BJ (cell line): ENCODE measurements around the gene PPAN. TPM values are rescaled to one million over a fixed set of nuclear protein-coding genes. Genes with fewer than 3 reads are reported as not detected.

Source experiments
- CTCF ChIA-PET: fragments of 350-600 bp; formaldehyde crosslinking; extraction: SDS; loops from one replicate; lab custom pipeline; 2021; ENCODE audit warnings: antibody characterized with exemption, inconsistent platforms; lab: Yijun Ruan, JAX
- POLR2A ChIA-PET: fragments of 300-600 bp; sonication (Branson Sonifier 250); formaldehyde crosslinking; extraction: SDS; loops from one replicate; lab custom pipeline; 2021; ENCODE audit warnings: antibody characterized with exemption; lab: Charles Lee
- DNase-seq: peaks from one replicate; pipeline ENCODE4 v3.0.0-alpha.2; 2011; ENCODE audit warnings: low read depth
- H3K27me3 ChIP-seq: 2 replicates; pipeline ENCODE4 v1.6.0; 2011; ENCODE audit warnings: low read length; ENCODE audit not compliant: control insufficient read depth, insufficient read depth
- H3K36me3 ChIP-seq: 2 replicates; pipeline ENCODE4 v1.5.1; 2011; ENCODE audit warnings: low read length; ENCODE audit not compliant: control insufficient read depth, insufficient read depth
- H3K4me3 ChIP-seq: 2 replicates; pipeline ENCODE4 v1.5.1; 2011; ENCODE audit warnings: low read depth, mild to moderate bottlenecking, control low read depth, low read length
- polyA plus RNA-seq: library from polyadenylated mRNA; depleted of rRNA; stranded (reverse); fragments of >200 nt; gene quantifications from 2 replicates; pipeline ENCODE4 v1.2.3, GENCODE V29; 2011
- TF ChIP-seq, protein P1 (sequence below): IDR thresholded peaks from 2 replicates; pipeline ENCODE4 v1.5.1; 2011; ENCODE audit warnings: low read depth, mild to moderate bottlenecking, control low read depth, inconsistent platforms, low read length, moderate library complexity; ENCODE audit not compliant: insufficient read depth

Gene PPAN
- polyA plus RNA-seq, 1 experiment, result 18.1 TPM

DNA sequence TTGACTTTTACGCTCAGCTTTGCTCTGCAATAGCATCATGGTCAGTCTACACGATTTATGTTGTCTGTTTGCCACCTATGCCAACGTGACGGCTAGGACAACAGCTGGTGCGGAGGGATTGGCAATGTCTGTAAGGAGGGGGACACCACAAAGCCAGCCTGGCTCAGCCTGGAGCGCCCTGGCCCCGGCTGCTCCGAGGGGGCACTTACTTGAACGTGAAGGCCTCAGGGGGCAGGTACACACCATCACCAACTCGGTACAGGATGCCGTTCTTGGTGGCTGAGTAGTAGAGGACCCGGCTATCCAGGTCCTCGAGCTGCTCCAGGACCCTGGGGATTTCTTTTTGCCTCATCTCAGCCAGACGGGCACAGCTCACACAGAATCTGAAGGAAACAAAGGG lies 40.0 kb downstream of the PPAN start:
- TF ChIP-seq, protein P1, sequence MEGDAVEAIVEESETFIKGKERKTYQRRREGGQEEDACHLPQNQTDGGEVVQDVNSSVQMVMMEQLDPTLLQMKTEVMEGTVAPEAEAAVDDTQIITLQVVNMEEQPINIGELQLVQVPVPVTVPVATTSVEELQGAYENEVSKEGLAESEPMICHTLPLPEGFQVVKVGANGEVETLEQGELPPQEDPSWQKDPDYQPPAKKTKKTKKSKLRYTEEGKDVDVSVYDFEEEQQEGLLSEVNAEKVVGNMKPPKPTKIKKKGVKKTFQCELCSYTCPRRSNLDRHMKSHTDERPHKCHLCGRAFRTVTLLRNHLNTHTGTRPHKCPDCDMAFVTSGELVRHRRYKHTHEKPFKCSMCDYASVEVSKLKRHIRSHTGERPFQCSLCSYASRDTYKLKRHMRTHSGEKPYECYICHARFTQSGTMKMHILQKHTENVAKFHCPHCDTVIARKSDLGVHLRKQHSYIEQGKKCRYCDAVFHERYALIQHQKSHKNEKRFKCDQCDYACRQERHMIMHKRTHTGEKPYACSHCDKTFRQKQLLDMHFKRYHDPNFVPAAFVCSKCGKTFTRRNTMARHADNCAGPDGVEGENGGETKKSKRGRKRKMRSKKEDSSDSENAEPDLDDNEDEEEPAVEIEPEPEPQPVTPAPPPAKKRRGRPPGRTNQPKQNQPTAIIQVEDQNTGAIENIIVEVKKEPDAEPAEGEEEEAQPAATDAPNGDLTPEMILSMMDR, result no peak

DNA sequence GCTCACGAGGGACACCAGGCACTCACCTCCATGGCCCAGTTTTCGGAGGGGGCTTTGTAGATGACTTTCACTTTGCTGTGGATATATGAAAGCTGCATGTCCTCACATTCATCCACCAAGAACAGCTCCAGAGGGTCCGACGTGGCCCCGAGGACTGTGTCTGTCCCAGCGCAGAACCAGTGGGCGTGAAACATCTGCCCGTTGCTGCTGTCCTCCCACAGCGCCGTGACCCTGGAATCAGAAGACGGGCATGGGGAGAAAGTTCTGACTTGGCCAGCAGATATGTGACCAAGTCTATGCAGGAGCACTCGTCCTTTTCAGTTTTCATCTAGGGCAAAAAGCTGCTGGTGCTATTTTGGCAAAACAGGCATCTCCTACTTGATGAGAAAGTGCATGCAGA lies 43.3 kb downstream of the PPAN start:
- Histone ChIP-seq H3K36me3 (peaks cover 32% of the 10 kb centered on the region), H3K4me3 (no peak overlapping the region), H3K27me3 (no peaks in the 10 kb centered on the region)
- POLR2A ChIA-PET, result no interaction called here
- CTCF ChIA-PET, result interaction anchor here (0.5 kb wide), 1 partner anchor 20 kb away, joined by 5 read pairs; no protein-coding TSS in a partner anchor
- DNase-seq, result no peak
- TF ChIP-seq, protein P1, result no peak

More for the DNA sequence above, 40.0 kb downstream of the PPAN start:
- ChIA-PET POLR2A (no interaction called here), CTCF (no interaction called here)
- H3K27me3 ChIP-seq, result no peaks in the 10 kb centered on the region
- H3K36me3 ChIP-seq, result peaks cover 36% of the 10 kb centered on the region
- H3K4me3 ChIP-seq, result no peak overlapping the region
- no peak for DNase-seq

DNA sequence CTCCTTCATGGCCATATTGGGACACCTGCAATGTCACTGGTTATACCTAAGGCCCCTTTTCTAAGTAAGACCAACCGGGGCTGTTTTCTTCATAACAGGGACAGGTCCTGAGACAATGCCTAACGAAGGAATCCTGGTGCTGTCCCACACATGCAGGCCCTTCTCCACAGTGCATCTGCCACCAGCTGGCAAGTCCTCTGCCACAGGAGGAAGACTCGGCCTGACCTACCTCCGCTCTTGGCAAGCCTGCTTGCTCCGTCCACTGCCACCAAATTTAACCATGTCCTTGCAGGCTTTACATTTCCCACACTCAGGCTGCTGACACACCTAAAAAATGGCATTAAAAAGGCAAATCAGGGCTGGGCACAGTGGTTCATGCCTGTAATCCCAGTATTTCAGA lies 45.4 kb downstream of the PPAN start:
- Histone ChIP-seq H3K36me3 (peaks cover 30% of the 10 kb centered on the region), H3K27me3 (no peaks in the 10 kb centered on the region), H3K4me3 (no peak overlapping the region)
- DNase-seq, result no peak
- CTCF ChIA-PET, result no interaction called here
- TF ChIP-seq, protein P1, result no peak
- POLR2A ChIA-PET, result no interaction called here

DNA sequence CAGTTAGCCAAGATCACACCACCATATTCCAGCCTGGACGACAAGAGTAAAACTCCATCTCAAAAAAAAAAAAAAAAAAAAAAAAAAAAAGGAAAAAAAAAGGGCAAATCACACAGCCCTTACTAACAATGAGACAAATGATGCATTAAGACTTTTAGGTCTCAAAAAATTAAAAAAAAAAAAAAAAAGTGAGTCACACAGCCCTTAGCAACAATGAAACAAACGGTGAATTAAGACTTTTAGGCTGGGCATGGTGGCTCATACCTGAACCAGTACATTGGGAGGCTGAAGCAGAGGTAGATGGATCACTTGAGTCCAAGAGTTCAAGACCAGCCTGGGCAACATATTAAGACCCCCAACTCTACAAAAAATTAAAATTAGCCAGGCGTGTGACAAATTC lies 45.9 kb downstream of the PPAN start:
- DNase-seq, result no peak
- TF ChIP-seq, protein P1, result no peak
- no peak overlapping the region for H3K4me3 ChIP-seq
- POLR2A ChIA-PET, result no interaction called here
- CTCF ChIA-PET, result no interaction called here
- no peaks in the 10 kb centered on the region for H3K27me3 ChIP-seq
- peaks cover 30% of the 10 kb centered on the region for H3K36me3 ChIP-seq

DNA sequence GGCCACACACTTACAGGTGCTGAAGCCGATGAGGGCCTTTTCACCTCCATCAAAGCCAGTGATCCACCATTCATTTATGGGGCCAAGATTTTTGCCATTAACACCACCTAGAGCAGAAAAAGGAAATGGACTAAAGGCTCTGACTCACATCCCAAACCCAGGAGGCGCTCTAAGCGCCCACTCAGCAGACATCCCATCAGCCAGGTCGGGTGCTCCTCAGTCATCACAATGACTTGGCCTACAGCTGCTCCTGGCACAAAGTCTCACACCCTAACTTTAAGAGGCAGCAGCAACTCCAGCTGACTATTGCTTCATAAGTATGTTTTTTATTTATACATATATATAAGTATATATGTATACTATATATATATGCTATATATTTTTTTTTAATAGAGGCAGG lies 49.7 kb downstream of the PPAN start:
- Histone ChIP-seq H3K4me3 (no peak overlapping the region), H3K27me3 (no peaks in the 10 kb centered on the region), H3K36me3 (peaks cover 41% of the 10 kb centered on the region)
- ChIA-PET CTCF (interaction anchor here (0.6 to 1.4 kb wide), 2 partner anchors 12 to 103 kb away, joined by 4 read pairs; no protein-coding TSS in a partner anchor), POLR2A (no interaction called here)
- TF ChIP-seq, protein P1, result no peak
- DNase-seq, result no peak
